GM23248 (cell line): Measurements from ENCODE around the gene EXOSC2.

Source experiments
- EZH2 ChIP-seq: fragments of 200-600 bp; sonication (generic); IDR thresholded peaks from 2 replicates; pipeline ENCODE4 v1.6.1; 2018; ENCODE audit warnings: antibody characterized with exemption, mild to moderate bottlenecking; ENCODE audit not compliant: insufficient read depth, poor library complexity, severe bottlenecking
- EZH2phosphoT487 ChIP-seq: fragments of 200-600 bp; sonication (generic); IDR thresholded peaks from 2 replicates; pipeline ENCODE4 v1.6.1; 2018; ENCODE audit warnings: antibody characterized with exemption, moderate library complexity, mild to moderate bottlenecking, low read depth; ENCODE audit not compliant: insufficient read depth

- no peak for TF ChIP-seq EZH2
- no peak for TF ChIP-seq EZH2phosphoT487
Measured at GRCh38 chr9:130732136-130732535, 38.6 kb downstream of the EXOSC2 start.
